GM18526 (cell line): ENCODE results near the gene VPS18.

Source experiments
- POLR2A ChIP-seq: IDR thresholded peaks from 3 replicates; pipeline ENCODE4 v1.6.1; 2011; ENCODE audit not compliant: insufficient read length; ENCODE audit errors: extremely low read depth

The VPS18 gene

DNA sequence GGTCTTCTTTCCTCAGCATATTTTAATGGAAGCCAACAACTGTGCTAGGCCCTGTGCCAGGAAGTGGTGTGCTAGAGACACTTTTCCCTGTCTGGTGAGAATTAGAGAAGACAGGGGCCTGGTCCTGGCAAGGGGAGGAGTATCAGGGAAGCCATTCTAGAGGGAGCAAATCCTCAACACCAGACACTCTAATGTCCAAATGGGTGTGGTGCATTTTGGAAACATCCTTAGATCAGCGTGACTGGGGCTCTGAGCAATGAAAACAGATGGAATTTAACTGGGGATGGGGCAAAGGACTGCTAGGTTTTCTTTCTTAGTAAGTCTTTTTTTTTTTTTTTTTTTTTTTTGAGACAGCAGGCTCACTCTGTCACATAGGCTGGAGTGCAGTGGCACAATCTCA is 7.7 kb upstream of the VPS18 start:
- no peak for TF ChIP-seq POLR2A

DNA sequence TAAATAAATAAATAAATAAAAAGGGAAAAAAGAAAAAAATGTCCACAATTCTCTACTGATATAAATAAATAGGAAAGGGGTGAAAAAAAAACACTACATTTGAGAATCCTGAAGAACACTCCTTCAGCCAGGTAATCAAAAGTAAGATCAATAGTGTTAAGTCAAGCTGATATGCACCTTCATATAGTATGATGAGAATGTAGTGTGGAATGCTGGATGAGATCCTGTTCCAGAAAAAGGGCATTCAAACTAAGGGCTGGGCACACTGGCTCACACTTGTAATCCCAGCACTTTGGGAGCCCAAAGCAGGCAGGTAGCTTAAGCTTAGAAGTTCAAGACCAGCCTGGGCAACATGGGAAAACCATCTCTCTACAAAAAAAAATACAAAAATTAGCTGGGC is 5.1 kb upstream of the VPS18 start:
- TF ChIP-seq POLR2A: no peak

DNA sequence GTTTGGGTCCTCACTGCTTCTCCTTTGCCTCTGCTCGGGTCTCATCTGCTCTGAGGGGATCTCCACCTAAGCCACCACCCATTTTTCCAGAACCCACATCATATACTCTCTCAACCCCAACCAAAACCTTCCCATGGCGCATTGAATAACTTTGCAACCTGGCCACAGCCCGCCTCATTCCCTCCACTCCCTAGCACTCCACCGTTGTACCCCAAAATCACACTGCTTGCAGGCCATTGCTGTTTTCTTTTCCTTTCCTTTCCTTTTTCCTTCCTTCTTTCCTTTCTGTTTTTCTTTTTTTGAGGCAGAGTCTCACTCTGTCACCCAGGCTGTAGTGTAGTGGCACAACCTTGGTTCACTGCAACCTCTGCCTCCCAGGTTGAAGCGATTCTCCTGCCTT is 3.1 kb upstream of the VPS18 start:
- no peak for TF ChIP-seq POLR2A

DNA sequence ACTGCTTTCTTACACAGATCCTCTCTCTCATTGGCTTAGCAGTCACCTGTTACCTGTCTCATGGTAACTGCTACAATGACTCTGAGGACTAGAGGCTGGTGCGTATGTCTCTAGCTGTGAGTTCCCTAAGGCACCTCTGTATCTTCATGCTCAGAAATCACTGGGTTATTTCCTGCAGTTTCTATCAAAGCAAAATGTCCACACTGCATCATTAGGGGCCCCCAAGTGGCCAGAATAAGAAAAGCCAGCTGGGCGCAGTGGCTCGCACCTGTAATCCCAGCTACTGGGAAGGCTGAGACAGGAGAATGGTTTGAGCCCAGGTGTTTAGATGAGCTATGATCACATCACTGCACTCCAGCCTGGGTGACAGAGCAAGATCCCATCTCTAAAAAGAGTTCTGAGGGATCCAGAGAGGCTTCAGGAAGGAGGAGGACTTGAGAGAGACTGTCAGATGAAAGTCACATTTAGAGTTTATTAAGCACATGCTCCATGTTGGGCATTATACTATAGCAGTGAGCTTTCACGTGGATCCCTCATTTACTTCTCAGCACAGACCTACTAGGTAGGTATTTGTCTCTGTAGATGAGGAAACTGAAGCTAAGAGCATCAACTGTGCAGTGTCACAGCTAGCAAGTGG is 2.3 kb upstream of the VPS18 start:
- TF ChIP-seq POLR2A: no peak

DNA sequence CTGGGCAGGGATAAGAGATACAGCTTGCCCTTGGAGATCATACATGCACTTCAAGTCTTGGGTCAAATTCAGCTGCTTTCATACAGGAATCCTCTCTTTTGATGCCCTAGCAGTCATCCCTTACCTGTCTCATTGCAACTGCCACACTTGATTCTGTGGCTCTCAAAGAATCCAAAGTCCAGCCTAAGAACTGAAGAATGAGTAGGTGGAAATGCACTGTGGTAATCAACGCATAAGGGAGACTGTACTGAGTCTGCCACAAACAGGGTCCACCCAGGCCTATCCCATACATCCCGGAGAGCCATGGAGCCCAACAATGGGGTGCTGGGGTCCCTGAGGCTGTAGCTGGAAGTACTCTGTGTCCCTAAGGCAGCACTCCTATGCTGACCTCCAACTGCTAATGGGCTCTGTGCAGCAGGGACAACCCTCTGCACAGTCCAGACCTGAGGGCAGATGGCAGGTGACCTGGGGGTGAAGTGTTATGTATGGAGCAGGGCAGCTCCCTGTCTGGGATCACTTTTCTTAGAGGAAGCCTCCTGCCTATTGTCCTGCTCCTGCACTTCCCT is 1.7 kb upstream of the VPS18 start:
- no peak for TF ChIP-seq POLR2A

DNA sequence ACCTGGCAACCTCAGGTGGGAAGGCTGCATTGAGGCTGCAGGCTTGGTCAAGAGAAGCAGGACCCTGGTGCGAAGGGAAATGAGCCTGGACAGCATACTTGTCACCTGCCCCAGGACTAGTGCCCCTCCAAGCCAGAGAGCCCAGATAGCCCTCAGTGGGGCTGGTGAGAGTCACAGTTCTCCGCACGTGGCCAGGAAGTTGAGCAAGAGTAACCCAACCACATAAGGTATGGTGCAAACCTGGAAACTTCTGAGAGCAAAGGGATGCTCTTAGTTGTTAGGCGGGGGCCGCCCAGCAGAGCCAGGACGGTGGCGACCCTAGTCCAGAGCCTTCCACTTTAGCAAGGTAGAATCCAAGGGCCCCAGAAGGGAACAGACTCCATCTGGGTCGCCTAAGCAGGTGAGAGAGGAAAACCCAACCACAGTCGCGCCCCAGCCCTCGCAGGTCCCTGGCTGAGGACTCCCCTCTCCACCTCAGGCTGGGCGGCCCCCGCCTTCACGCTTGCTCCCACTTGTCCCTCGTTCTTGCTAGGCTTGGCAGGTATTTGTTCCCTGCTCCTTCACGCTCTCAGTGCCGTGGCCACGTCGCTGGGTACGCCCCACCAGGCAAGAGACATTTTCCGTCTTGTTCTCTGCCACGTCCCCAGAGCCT is 1.1 kb upstream of the VPS18 start:
- TF ChIP-seq POLR2A: no peak

DNA sequence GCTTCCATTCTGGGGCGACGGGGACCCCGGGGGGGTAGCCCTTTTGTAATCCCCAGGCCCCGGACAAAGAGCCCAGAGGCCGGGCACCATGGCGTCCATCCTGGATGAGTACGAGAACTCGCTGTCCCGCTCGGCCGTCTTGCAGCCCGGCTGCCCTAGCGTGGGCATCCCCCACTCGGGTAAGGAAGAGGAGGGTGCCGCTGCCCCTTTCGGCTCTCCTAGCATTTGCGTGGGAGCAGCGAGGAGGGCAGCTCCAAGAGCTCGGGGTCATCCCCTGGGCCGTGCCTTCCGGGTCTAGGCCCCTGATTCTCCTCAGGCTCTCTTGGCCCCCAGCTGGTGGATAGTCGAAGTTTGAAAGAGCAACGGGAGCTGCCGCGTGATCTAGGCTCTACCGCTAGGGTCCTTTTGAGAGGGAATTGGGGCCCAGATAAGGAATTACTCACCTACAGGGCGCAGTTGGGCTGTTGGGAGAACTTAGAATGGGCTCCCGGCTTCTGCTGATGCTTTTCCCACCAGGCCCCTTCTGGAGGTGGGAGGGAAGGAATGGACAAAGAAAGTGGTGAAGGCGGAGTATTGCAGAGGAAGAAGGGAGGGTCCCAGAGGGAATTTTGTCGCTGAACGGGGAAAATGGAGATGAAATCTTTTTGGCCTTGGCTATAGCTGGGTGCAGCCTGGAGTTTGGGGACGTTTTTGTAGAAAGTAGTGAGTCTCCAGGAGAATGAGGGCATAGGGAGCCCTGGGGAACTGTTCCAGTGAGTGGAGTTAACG is 615 bp downstream of the VPS18 start:
- TF ChIP-seq POLR2A: no peak

DNA sequence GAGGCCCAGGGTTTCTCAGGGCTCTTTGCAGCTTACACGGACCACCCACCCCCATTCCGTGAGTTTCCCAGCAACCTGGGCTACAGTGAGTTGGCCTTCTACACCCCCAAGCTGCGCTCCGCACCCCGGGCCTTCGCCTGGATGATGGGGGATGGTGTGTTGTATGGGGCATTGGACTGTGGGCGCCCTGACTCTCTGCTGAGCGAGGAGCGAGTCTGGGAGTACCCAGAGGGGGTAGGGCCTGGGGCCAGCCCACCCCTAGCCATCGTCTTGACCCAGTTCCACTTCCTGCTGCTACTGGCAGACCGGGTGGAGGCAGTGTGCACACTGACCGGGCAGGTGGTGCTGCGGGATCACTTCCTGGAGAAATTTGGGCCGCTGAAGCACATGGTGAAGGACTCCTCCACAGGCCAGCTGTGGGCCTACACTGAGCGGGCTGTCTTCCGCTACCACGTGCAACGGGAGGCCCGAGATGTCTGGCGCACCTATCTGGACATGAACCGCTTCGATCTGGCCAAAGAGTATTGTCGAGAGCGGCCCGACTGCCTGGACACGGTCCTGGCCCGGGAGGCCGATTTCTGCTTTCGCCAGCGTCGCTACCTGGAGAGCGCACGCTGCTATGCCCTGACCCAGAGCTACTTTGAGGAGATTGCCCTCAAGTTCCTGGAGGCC is 5.4 kb downstream of the VPS18 start:
- TF ChIP-seq POLR2A: no peak

DNA sequence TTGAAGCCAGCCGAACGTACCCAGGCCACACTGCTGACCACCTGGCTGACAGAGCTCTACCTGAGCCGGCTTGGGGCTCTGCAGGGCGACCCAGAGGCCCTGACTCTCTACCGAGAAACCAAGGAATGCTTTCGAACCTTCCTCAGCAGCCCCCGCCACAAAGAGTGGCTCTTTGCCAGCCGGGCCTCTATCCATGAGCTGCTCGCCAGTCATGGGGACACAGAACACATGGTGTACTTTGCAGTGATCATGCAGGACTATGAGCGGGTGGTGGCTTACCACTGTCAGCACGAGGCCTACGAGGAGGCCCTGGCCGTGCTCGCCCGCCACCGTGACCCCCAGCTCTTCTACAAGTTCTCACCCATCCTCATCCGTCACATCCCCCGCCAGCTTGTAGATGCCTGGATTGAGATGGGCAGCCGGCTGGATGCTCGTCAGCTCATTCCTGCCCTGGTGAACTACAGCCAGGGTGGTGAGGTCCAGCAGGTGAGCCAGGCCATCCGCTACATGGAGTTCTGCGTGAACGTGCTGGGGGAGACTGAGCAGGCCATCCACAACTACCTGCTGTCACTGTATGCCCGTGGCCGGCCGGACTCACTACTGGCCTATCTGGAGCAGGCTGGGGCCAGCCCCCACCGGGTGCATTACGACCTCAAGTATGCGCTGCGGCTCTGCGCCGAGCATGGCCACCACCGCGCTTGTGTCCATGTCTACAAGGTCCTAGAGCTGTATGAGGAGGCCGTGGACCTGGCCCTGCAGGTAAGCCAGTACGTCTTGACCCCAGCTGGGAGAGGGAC is 6.2 kb downstream of the VPS18 start:
- TF ChIP-seq POLR2A: no peak

DNA sequence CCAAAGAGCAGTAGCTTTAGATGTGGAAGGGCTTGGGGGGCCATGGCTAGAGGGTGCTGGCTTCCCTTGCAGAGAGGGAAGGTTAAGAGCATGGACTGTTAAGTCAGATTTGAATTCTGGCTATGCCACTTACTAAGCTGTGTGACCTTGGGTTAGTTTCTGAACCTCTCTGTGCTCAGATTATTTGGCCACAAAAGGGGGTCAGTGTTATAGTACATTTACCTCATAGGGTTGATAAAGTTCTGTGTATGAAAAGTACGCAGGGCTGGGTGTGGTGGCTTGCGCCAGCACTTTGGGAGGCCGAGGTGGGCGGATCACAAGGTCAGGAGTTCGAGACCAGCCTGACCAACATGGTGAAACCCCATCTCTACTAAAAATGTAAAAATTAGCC is 6.8 kb downstream of the VPS18 start:
- TF ChIP-seq POLR2A: no peak

DNA sequence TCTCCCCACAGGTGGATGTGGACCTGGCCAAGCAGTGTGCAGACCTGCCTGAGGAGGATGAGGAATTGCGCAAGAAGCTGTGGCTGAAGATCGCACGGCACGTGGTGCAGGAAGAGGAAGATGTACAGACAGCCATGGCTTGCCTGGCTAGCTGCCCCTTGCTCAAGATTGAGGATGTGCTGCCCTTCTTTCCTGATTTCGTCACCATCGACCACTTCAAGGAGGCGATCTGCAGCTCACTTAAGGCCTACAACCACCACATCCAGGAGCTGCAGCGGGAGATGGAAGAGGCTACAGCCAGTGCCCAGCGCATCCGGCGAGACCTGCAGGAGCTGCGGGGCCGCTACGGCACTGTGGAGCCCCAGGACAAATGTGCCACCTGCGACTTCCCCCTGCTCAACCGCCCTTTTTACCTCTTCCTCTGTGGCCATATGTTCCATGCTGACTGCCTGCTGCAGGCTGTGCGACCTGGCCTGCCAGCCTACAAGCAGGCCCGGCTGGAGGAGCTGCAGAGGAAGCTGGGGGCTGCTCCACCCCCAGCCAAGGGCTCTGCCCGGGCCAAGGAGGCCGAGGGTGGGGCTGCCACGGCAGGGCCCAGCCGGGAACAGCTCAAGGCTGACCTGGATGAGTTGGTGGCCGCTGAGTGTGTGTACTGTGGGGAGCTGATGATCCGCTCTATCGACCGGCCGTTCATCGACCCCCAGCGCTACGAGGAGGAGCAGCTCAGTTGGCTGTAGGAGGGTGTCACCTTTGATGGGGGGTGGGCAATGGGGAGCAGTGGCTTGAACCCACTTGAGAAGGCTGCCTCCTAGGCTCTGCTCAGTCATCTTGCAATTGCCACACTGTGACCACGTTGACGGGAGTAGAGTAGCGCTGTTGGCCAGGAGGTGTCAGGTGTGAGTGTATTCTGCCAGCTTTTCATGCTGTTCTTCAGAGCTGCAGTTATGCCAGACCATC is 8.6 kb downstream of the VPS18 start:
- no peak for TF ChIP-seq POLR2A

DNA sequence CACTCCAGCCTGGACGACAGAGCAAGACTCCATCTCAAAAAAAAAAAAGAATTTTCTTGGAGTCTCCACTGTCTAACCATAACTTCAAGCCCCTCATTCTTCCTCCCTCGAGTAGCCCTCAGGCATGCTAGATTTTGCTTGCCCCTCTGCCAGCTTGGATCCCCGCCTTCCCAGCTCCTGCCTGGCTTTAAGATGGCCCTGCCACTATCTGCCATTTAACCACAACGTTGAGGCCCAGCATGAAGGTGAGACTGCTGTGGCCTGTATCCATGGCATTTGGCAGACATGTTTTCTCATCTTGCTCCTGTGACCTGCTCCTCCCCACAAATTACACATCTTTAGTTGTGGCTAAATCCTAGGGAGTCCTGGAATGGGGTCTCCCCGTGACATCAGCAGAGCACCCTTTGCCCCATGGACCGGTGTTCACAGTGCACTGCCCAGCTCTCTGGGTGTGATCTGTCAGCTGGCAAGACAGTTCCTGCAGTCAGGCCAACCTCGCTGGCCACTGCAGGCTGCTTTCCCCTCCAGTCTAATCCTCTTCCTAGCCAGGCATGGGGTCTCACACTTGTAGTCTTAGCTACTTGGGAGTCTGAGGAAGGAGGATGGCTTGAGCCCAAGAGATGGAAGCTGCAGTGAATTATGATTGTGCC is 10.4 kb downstream of the VPS18 start:
- no peak for TF ChIP-seq POLR2A
